ENCODE data around the gene PRRX1.

- TF ChIP-seq NFIC (IDR thresholded peaks at IDR 0.05) (no peak), TAF1 (IDR thresholded peaks at IDR 0.05; ENCODE audit: low read depth) (no peak), ZBTB7A (IDR thresholded peaks at IDR 0.05; ENCODE audit: low read depth) (no peak), REST (IDR thresholded peaks at IDR 0.05; ENCODE audit: low read depth) (no peak), TEAD4 (IDR thresholded peaks at IDR 0.05) (no peak), CEBPB (IDR thresholded peaks at IDR 0.05) (no peak), TCF12 (IDR thresholded peaks at IDR 0.05; ENCODE audit: low read depth) (no peak), CREB1 (IDR thresholded peaks at IDR 0.05; ENCODE audit: low read depth) (no peak), YY1 (IDR thresholded peaks at IDR 0.05; ENCODE audit: low read depth) (no peak), RAD21 (IDR thresholded peaks at IDR 0.05; ENCODE audit: low read depth) (no peak), EP300 (IDR thresholded peaks at IDR 0.05; ENCODE audit: borderline replicate concordance) (no peak), FOXM1 (IDR thresholded peaks at IDR 0.05; ENCODE audit: borderline replicate concordance, low read depth) (no peak)
- TF ChIP-seq, protein P1, sequence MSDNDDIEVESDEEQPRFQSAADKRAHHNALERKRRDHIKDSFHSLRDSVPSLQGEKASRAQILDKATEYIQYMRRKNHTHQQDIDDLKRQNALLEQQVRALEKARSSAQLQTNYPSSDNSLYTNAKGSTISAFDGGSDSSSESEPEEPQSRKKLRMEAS (IDR thresholded peaks at IDR 0.05) = no peak
- TF ChIP-seq, protein P2, sequence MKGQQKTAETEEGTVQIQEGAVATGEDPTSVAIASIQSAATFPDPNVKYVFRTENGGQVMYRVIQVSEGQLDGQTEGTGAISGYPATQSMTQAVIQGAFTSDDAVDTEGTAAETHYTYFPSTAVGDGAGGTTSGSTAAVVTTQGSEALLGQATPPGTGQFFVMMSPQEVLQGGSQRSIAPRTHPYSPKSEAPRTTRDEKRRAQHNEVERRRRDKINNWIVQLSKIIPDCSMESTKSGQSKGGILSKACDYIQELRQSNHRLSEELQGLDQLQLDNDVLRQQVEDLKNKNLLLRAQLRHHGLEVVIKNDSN (IDR thresholded peaks at IDR 0.05) = no peak
Measured at GRCh38 chr1:170707117-170707516, 43.2 kb downstream of the PRRX1 start.
